HG03095 (cell line): Measurements from ENCODE around the gene FAM221B.

Experiments
- ATAC-seq: cut with Tn5 transposase; IDR thresholded peaks from one replicate; pipeline ENCODE4 v1.9.1; 2021; ENCODE audit warnings: moderate library complexity; ENCODE audit not compliant: unreplicated experiment

FAM221B gene, protein sequence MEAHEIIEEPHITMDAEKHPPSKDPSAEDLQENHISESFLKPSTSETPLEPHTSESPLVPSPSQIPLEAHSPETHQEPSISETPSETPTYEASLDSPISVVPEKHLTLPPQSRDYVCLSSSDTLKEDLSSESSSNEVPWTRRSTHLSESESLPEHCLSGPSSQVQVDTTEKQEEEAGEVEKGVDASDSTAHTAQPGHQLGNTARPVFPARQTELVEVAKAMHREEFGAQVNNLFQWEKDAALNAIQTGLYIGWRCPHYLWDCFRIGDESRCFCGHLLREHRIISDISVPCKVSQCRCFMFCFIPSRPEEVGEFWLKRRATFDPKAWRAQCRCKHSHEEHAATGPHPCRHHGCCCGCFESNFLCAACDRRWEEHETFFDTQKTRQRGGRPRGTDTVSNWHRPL

DNA sequence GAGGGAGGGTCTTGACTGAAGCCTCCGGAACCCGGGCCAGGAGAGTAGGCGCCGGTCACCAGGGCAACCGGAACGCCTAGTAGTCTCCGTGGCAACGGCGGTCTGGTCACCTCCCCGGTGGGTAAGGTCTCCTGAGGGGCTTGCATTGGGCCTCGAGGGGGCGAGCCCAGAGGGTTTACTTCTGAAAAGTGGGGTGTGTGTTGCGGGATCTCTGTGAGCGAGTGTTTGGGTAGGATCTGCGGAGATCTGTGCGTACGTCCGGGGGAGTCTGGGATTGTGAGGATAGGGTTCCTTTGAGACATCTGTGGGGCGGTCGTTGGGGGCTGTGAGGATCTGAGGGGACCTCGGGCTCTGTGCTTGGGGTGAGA is at the start of gene FAM221B:
Gene FAM221B, minus strand, starts transcription at position 17 of the 368 bp plus-strand sequence. CDS start 2,571 bp downstream, outside the sequence.
- no peak for ATAC-seq

DNA sequence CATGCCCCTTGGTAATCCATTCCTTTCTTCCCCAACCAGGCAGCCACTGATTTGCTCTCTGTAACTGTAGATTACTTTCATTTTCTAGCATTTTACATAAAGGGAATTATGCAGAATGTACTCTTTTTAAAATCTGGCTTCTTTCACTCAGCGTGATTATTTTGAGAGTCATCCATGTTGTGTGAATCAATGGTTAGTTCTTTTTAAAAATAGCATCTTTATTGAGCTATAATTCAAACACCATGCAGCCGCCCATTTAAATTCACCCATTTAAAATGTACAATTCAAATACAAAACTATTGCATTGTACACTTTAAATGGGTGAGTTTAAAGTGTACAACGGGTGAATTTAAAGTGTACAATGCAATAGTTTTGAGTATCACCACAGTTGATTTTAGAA is 44.0 kb upstream of the FAM221B start:
- no peak for ATAC-seq

DNA sequence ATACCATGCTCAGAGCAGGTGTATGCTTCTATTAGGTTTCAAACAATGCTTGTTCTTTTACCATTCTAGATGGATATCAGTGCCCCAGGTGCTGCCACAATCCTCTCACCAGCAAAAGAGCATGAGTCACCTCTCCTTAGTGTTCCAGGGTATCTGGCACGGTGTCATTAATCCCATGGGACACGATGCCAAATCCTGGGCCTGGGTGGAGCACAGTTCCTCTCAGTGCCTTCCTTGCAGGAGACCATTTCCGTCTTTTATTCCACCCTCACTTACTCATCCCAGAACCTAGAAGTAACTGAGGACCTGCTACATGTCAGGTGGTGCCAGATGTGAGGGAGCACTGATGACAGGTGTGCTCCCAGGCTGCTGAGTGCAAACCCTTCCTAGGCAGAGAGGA is 43.0 kb upstream of the FAM221B start:
- ATAC-seq: no peak

DNA sequence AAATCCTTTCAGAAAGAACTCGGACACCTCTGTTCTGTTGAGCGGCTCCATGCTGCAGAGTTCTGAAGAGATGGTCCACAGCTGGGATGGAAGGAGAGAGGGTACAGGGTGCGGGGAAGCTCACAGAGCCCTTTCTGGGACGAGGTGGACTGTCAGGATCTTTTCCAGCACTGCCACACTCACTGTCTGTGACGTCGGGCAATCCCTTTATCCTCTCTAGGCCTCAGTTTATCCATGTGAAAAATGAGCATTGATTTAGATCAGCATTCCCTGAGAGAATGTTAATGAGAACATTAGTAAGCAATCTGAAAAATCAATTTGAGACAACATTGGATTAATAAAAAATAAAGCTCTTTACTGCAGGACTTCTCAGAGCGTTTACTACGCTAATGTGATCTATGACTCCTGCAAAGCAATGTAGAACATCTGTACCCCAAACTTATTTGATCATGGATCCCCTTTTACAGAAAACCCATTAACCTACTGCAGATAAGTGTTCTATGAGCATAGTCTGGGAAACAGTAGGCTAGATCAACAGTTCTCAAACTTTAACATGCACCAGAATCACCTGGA is 41.9 kb upstream of the FAM221B start, which contains the start of gene OR13J1:
Gene OR13J1, minus strand, starts transcription at position 51 of the 573 bp plus-strand sequence. Its CDS starts 0 bp downstream, at position 51.
- ATAC-seq: no peak

DNA sequence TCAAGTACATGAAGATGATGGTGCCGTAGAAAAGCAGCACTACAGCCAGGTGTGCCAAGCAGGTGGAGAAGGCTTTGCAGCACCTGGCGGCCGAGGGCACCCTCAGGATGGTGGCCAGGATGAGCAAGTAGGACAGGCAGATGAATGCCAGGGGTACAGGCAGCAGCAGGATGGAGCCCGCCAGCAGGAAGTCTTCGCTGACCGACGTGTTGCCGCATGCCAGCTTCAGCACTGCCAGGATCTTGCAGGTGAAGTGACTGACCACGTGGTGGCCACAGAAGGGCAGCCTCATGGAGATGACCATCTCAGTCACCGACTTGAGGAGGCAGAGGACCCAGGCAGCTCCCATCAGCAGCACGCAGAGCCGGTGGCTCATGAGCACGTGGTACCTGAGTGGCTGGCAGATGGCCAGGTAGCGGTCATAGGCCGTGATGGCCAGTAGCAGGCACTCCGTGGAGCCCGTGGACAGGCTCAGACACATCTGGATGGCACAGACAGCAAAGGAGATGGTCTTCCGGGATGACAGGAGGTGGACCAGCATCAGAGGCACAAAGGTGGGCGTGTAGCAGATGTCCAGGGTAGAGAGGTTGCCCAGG is 41.2 kb upstream of the FAM221B start:
- ATAC-seq: no peak

DNA sequence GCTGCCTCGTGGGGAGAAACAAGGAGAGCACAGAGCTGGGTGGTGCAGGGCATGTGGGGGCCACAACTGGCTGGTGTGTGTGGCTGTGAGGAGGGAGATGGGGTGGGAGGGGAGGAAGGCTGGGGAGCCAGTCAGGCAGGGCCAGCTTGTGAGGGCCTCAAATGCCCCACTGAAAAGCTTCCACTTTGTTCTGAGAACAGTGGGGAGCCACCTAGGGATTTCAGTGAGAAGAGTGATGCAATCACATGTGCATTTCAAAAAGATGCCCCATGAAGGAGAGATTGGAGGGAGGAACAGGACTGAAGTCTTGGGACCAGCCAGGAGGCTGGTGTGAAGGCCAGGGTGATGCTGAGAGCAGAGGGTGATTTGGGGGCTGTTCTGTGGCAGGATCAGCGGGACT is 40.4 kb upstream of the FAM221B start:
- no peak for ATAC-seq

DNA sequence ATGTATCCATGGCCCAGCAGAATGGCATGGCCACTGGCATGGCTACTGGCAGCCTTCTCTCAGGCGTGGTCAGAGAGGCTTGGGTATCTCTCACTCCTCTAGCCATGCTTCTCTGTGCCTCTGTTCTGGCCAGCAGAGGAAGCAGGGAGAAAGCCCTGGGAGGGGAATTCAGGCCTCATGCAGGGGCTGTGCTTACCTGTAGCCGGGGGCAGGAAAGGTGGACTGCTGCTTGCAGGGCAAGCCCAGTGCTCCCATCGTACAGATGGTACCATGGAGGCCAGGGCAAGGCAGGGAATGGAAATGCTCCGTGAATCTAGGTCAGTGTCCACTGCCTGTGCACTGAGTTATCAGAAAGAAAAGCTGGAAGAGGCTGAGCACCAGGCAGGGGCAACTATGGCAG is 39.0 kb upstream of the FAM221B start:
- no peak for ATAC-seq

DNA sequence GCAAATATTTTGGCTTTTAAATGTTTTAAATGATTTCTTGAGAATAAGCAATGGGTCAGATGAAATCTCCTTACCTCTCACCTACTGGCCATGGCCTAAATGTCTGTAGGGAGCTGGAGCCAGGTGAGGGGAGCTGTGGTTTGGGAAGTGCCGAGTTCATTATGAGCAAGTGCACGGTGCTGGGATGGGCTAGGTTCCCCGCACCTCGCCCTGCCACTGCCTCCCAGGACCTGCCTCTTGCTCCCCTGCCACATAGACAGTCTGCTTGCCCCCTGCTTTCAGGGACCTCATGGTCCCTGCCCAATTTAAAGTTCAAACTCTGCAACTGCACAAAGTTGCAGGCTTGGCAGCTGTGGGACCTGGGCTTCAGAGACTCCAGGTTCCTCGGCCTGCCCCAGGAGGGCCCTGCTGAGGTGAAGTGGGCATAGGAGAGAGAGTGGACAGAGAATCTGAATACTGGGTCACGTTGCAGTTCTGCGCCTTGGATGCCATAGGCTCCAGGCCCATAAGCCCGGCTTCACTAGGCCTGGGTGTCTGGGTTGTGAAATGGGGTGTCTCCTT is 36.2 kb upstream of the FAM221B start:
- ATAC-seq: no peak

DNA sequence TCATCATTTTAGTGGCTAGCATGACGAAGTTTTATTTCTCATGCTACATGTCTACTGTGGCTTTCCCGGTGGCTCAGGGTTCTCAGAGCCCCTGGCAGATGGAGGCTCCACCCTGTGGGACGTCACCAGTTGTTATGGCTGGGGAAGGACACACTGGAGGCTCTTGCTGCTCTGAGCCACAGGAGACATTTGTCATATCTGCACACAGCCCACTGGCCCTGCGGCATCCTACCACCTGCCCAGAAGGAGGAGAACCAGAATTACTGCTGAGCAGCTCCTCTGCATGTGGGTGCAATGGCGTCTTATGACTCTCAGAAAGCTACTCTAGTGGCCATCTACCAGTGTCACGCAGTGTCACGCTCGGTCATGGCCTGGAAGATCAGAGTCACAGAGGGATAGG is 35.1 kb upstream of the FAM221B start:
- ATAC-seq: no peak

DNA sequence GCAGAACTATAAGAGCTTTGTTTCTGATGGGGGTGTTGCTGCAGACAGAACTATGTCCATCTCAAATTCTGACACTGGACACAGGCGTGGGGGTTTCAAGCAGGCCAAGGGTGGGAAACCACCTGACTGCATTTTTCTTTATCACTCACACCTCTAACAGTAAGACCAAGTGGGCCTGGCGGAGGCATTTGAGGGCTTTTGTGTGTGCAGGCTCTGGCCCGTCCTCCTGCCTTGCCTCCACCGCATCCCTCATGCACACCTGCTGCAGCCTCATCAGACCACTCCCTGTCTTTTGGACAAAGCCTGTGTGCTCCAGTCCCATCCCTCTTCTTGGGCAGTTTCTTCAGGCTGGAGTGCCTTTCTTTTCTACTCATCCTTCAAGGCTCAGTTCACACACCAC is 33.8 kb upstream of the FAM221B start:
- no peak for ATAC-seq

DNA sequence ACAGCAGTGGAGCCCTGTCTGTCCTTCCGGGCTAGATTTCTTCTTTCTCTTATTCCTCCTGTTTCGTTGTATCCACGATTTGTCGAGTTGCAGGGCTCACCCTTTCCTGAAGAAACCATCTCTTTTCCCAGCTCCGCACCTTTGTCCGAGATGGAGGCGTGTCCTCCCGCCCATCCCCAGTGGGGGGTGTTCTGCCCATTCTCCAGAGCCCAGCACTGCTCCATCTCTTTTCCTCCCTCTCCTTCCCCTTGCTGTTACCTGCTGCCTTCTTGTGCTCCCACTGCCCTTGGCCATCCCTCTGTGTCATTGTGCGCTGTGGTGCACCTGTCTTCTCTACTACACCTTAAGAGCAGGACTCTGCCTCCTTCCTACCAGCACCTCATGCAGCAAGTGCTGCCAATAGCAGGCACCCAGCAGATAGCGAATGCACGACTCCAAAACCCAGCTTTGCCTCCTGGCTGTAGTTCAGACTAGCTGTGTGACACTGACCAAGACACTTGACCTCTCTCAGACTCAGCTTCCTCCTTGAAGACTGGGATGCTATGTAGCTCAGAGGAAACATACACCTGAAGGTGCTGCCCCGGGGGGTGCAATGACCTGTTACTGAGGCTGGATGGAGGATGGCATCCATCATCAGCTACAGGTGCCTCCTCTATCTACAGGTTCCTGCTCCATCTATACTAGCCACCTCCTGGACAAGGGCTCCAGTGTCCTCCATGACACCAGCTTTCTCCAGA is 32.8 kb upstream of the FAM221B start:
- no peak for ATAC-seq

DNA sequence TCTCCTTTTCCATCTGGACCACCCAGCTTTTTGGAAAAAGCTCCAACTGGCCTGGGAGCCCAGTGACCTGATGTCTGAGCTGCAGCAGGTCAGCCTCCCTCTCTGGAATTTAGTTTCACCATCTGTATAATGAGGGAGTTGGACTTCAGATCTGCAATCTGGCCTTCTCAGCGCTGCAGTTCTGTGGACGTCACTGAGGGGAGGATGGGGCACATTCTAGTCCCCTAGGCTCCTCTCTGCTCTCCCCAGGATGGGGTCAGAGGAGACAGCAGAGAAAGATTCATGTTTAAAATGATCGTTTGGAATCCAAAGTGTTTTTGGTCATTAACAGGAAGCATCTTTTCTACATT is 31.4 kb upstream of the FAM221B start:
- ATAC-seq: no peak

DNA sequence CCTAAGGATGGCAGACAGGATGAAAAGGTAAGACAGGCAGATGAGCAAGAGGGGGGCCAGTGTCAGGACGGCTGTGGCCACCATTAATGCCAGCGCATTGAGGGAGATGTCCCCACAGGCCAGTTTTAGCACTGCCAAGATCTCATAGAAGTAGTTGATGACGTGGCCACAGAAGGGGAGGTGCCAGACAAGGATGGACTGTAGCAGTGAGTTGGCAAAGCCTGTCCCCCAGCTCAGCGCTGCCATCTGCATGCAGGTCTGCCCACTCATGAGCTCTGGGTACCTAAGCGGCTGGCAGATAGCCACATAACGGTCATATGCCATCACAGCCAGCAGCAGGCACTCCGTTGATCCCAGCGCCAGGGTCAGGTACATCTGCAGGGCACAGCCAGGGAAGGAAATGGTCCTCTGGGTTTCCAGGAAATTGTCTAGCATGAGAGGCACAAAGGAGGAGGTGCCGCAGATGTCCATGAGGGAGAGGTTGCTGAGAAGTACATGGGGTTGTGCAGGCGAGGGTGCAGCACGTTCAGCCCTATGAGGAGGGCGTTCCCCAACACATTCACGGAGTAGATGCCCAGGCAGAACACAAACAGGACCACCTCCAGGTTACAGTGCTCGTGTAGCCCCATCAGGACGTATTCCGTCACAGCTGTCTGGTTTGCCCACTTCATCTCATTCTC is 30.9 kb upstream of the FAM221B start:
- ATAC-seq: no peak

DNA sequence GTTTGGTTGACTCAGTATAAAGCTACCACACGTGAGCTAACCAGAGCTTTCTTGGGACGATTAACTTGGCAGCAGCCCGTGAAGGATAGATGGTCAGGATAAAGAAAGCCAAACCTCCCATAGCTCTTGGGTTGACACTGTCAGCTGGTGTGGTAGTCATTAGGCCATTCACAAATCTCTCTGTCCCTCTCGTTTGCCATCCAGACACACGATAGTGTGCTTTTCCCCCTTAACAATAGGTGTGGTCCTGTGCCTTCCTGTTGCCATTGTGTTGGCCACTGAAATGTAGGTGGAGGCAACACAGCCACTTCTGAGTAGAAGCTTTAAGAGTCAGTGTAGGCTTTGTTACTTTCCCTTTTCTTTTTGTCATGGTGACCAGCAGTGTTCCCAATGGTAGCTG is 29.9 kb upstream of the FAM221B start:
- ATAC-seq: no peak

DNA sequence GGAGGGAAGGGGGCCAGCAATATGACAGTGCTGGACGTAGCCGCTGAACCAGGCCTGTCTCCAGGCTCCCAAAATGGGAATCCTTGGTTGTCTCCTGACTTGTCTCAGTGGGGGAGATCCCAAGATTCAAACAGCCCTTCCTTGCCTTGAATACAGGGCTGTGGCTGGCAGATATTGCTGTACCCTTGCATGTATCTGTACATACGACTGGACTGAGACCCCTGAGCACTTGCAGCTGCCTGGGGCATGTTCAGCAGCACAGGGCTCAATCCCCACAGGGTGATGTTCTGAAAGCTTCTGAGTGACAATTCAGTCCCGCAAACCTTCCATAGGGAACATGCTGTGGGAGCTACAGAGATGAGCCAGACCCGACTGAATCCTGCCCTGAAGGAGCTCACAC is 28.4 kb upstream of the FAM221B start:
- ATAC-seq: no peak

DNA sequence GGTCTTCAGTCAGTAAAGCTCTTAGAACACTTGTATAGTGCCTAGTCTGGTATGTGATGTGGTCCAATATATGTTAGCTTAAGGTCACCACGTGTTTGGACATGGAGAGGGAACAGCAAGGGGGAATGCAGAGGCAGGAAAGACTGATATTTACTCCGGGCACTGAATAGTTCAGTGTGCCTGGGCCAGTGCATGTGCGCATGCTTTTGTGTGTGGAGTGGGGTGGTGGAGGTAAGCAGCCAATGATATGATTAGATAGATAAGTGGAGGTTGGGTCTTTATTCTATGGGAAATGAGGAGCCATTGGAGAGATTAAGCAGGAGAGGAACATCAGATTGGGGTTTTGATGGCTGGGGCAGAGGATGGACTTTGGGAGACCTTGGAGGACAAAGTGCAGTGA is 27.7 kb upstream of the FAM221B start:
- no peak for ATAC-seq

DNA sequence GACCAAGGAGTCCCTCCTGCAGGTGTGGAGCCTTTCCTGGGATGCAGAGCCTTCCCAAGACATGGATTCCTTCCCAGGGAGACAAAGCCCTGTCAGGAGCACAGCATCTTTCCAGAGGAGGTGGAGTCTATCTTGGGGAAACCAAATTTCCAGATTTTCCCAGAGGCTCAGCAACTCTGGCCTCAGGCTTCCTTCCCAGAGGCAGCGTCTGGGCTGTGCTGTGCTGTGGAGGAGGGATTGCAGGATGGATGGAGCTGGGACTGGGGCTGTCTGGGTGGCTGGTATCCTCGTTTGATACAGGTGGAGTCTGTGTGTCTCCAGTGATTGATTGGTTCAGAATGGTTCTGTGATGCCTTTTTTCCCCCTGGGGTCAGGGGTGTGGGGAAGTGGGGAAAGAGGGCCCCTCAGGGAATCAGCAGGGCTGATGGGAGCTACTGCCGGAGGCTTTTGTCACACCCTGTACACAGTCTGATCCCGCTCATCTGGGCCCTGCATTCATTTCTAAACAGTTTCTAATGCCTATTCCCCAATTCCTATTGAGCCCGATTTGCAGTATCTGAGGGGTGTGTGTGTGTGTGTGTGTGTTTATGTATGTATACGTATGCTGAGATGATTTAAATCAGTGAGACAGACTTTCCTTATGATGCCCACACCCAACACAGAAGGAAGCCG is 25.7 kb upstream of the FAM221B start:
- ATAC-seq: no peak

DNA sequence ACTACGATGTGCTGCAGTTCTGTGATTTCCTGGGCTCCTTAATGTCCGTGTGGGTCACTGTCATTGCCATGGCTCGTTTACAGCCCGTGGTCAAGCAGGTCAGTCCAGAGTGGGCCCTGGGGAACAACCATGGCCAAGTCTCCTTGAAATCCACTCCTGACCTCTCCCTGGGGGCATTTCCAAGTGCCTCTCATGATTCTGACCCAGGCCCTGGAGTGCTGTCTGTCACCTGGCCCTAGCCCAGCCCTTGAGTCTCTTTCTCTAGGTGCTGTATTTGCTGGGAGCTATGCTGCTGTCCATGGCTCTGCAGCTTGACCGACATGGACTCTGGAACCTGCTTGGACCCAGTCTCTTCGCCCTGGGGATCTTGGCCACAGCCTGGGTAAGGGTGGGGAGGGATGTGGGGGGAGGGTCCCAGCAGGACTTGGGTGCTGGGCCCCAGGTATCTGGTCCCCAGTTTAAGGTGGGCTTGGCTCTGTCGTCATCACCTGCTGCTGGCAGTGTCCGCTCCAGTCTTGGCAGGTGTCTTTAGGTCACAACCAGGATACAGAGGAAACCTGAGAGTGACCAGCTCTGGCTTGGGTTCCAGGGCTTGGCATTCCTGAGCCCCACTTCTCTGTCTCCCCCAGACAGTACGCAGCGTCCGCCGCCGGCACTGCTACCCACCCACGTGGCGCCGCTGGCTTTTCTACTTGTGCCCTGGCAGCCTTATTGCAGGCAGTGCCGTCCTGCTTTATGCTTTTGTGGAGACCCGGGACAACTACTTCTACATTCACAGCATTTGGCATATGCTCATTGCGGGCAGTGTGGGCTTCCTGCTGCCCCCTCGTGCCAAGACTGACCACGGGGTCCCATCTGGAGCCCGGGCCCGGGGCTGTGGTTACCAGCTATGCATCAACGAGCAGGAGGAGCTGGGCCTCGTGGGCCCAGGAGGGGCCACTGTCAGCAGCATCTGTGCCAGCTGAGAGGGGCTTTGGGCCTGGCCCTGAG is 24.6 kb upstream of the FAM221B start:
- no peak for ATAC-seq

DNA sequence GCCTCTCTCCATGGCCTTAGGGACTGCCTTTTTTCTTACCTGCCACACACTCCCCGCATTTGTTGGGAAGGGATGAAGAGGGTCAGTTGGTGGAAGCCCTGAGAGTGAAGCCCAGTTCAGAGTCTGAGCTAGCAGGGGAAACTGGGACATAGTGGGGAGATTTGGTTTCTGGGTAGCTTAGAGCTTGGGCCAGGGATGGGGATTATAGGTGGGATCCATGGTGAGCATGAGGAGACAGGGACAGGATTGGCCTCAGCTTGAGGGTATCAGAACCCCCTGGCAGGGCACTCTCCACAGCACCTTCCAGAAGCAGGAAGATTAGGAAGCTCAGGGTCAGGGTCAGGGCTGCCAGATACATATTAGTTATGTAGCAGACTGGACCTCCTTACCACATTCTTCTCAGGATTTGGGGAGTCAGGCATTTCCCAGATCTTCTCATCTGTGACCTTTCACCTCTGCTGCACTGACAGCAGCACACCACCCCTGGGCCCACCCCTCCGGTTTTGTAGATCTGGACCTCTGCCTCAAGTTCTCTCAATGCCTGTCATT is 23.8 kb upstream of the FAM221B start:
- ATAC-seq: no peak
